Gastrocnemius medialis (tissue), 4 donors: ENCODE results near the gene PIK3R6.

Source experiments
- CTCF ChIP-seq, 5 experiments: fragments of 450-650 bp in 3 of 5; fragments of 200-600 bp in 2 of 5; sonication (generic) in 2 of 5; IDR thresholded peaks in 4 of 5; conservative IDR thresholded peaks in 1 of 5; 1 replicate in 4 of 5; 2 replicates in 1 of 5; pipeline ENCODE4 v1.5.1; 2016 to 2019; ENCODE audit warnings: antibody characterized with exemption in 5 of 5, mild to moderate bottlenecking in 3 of 5, moderate library complexity in 3 of 5
- POLR2A ChIP-seq, 2 donors: fragments of 450-650 bp; IDR thresholded peaks; one replicate each; pipeline ENCODE4 v1.6.1; 2017; ENCODE audit warnings: antibody characterized with exemption in 2 of 2, mild to moderate bottlenecking in 2 of 2, moderate library complexity in 2 of 2

- TF ChIP-seq CTCF (IDR thresholded peaks at IDR 0.05 in 4 of 5, conservative IDR thresholded peaks at IDR 0.05 in 1 of 5) = no peak
- no peak for TF ChIP-seq POLR2A (IDR thresholded peaks at IDR 0.05)
Observed at GRCh38 chr17:8844229-8845218, 22.9 kb downstream of the PIK3R6 start.
